Breast epithelium (tissue), 3 donors: Measurements from ENCODE around the gene CRYBG1.
A peak's percentile ranks its signal among the peaks of the same experiment; 100 is the strongest.

Experiments used
- CTCF ChIP-seq, 3 donors: fragments of 450-650 bp; IDR thresholded peaks; one replicate each; pipeline ENCODE4 v1.5.1; 2016 to 2017; ENCODE audit warnings: antibody characterized with exemption in 3 of 3, mild to moderate bottlenecking in 3 of 3, moderate library complexity in 3 of 3
- POLR2AphosphoS5 ChIP-seq, 3 donors: sonication (generic); formaldehyde crosslinking; IDR thresholded peaks; one replicate each; pipeline ENCODE4 v1.6.1; 2017; ENCODE audit warnings: antibody characterized with exemption in 3 of 3

- peak in 1 of 3 donors; percentile 3 for TF ChIP-seq POLR2AphosphoS5 (IDR thresholded peaks at IDR 0.05)
- no peak for TF ChIP-seq CTCF (IDR thresholded peaks at IDR 0.05)
These were observed 151.0 kb downstream of the CRYBG1 start for GRCh38 chr6:106511288-106512047.
